ENCODE results near the gene ZNF500.
"Not testable (repeated sequence)": the region's sequence is repeated elsewhere in the genome, so short reads cannot be mapped to it uniquely, and the experiment has no call there.

Gene ZNF500

GRCh38 chr16:4796982-4797804 is 30.2 kb upstream of the ZNF500 start:
- no peak for DNase-seq (ENCODE audit: low read depth, low spot score)

DNA sequence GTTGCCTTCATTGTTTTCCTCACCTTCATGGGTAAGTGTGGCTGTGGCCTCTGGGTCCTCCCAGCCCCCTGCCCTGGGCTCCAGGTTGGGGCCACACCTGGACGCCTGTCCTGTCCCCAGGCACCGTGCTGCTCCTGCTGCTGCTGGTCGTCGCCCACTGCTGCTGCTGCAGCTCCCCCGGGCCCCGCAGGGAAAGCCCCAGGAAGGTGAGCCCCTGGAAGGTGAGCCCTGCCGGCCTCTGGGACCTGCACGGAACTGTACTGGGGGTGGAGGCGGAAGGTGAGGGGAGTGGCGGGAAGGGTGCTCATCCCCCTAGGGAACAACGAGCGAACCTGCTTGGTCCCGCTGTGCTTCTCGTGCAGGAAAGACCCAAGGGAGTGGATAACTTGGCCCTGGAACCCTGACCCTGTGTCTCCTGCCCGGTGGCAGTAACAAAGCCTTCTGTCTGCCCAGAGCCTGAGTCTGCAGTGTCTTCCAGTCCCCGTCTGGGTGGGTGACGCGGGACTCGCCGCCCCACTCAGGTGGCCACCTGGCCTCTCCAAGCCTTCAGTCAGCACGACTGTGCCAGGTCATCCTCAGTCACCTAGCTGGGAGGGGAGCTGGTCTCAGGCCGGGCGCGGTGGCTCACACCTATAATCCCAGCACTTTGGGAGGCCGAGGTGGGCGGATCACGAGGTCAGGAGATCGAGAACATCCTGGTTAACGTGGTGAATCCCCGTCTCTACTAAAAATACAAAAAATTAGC is 29.0 kb upstream of the ZNF500 start:
- DNase-seq (ENCODE audit: low read depth, low spot score) = no peak

DNA sequence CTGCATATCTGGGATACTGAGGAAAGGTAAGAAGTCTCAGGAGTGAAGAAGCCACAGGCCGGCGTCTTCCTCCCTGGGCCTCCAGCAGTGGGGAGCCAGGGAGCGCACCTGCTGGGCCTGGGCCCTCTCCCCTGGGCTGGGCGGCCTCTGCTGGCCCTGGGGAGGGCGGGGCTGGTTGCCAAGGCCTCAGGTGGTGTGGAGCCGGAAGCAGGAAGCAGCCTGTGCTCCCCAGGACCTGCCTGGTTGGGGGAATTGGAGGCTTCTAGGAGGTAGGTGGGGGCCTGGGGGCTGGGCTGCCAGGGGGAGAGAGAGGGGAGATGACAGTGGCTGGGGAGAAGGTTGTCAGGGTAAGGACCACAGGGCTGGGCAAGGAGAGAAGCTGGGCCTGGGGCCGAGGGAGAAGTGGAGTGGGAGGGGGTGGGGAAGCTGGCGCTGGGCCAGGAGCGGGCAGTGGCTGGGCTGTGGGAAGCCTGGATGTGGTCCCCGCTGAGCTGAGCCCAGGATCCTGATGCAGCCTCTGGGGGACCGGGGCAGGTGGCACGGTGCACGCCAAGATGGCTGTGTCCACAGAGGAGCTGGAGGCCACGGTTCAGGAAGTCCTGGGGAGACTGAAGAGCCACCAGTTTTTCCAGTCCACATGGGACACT is 28.3 kb upstream of the ZNF500 start, which contains the start of gene SMIM22:
Gene SMIM22 (plus strand): TSS at position 189 of the 647 bp plus-strand sequence. CDS start 366 bp downstream, at position 555.
- DNase-seq (ENCODE audit: low read depth, low spot score) = no peak

- no peak for DNase-seq (ENCODE audit: low read depth, low spot score)
Observed at GRCh38 chr16:4792951-4793513, 26.1 kb upstream of the ZNF500 start.

- DNase-seq (ENCODE audit: low read depth, low spot score) = no peak
Observed at GRCh38 chr16:4790871-4791270, 23.9 kb upstream of the ZNF500 start.

DNA sequence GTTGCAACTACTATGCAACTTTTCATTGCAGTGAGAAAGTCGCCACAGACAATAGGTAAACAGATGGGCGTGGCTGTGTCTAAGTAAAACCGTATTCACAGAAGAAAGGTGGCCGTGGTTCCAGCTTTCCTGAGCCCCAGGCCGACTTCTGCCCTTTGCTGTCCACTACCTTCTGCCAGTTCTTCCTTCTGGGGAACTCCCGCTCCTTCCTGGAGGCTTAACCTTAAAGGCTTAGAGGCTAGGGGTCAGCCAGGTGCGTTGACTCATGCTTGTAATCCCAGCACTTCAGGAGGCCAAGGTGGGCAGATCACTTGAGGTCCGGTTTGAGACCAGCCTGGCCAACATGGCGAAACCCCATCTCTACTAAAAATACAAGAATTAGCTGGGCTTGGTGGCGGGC is 23.3 kb upstream of the ZNF500 start:
- no peak for DNase-seq (ENCODE audit: low read depth, low spot score)

DNA sequence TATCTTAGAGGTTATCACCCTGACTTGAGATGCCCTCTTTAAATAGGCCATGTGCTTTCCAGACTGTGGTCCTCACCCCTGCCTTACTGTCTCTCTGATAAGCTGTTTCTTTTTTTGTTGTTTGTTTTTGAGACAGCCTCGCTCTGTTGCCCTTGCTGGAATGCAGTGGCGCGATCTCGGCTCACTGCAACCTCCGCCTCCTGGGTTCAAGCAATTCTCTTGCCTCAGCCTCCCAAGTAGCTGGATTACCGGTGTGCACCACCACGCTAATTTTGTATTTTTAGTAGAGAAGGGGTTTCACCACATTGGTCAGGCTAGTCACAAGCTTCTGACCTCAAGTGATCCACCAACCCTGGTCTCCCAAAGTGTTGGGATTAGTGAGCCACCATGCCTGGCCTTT is 21.9 kb upstream of the ZNF500 start:
- no peak for DNase-seq (ENCODE audit: low read depth, low spot score)

GRCh38 chr16:4788489-4788889 is 21.5 kb upstream of the ZNF500 start:
- DNase-seq (ENCODE audit: low read depth, low spot score) = no peak

- DNase-seq (ENCODE audit: low read depth, low spot score) = no peak
Observed at GRCh38 chr16:4787627-4788482, 20.9 kb upstream of the ZNF500 start, which contains the start of gene SEPTIN12. Gene SEPTIN12, minus strand, starts transcription at chr16:4788345. Its CDS starts 700 bp downstream, at chr16:4787645.

DNA sequence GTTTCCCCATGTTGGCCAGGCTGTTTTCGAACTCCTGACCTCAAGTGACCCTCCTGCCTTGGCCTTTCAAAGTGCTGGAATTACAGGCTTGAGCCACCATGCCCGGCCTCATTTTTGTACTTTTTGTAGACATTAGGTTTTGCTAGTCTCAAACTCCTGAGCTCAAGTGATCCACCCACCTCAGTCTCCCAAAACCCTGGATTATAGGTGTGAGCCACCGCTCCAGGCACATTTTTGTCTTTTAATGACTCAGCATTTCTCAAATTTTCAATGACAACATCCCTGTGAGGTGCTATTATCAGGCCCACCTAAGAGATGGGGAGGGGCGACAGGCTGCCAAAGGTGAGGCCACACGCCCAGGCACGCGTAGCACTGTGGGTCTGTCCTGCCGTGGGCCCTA is 20.1 kb upstream of the ZNF500 start:
- DNase-seq (ENCODE audit: low read depth, low spot score) = no peak

- DNase-seq (ENCODE audit: low read depth, low spot score) = no peak
Observed at GRCh38 chr16:4785758-4786433, 18.9 kb upstream of the ZNF500 start.

GRCh38 chr16:4784444-4784987 is 17.6 kb upstream of the ZNF500 start:
- not testable (repeated sequence) for DNase-seq (ENCODE audit: low read depth, low spot score)

DNA sequence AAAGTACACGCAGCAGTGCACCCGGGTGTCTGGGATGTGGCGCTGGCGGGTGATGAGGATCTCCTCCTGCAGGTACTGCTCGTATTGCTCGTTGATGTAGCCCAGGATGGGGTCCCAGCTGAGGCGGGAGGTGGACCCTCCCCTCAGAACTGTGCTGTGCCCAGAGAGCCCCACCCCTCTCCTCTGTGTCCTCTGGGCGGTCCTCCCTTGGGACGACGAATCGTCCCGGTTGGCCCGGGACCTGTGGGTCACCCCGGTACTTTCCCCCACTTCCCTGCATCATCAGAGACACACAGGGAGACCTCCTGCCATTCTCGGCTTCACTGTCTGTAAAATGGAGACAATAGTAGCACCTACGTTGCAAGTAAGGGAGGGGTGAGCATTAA is 17.0 kb upstream of the ZNF500 start:
- no peak for DNase-seq (ENCODE audit: low read depth, low spot score)

- no peak for DNase-seq (ENCODE audit: low read depth, low spot score)
Observed at GRCh38 chr16:4783251-4783950, 16.4 kb upstream of the ZNF500 start.

DNA sequence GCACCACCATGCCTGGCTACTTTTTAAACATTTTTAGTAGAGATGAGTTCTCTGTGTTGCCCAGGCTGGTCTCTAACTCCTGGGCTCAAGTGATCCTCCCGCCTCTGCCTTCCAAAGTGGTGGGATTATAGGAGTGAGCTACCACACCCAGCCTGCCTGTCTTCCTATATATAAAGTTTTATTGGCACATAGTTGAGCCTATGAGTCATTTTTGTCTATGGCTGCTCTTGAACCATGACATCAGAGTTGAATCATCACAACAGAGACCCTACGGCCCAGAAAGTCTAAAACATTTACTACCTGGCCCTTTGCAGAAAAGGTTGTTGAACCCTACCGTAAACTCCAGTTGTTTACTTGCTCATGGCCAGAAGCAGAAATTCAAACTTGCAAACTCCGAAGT is 13.3 kb upstream of the ZNF500 start:
- DNase-seq (ENCODE audit: low read depth, low spot score) = no peak

DNA sequence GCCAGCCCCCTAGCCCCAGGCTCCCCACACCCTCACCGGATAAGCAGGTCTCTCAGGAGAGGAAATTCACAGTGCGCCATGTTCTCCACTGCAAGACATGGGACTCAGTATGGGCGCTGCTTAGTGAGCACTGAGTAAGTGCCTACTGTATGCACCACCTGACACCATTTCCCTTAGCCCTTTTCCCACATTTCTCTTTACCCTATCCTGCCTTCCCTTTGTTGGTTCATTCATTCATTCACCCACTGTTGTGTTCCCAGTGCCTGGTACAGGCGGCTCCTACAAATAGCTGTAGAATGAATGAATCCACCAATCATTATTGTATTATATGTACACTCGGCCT is 11.1 kb upstream of the ZNF500 start:
- no peak for DNase-seq (ENCODE audit: low read depth, low spot score)

DNA sequence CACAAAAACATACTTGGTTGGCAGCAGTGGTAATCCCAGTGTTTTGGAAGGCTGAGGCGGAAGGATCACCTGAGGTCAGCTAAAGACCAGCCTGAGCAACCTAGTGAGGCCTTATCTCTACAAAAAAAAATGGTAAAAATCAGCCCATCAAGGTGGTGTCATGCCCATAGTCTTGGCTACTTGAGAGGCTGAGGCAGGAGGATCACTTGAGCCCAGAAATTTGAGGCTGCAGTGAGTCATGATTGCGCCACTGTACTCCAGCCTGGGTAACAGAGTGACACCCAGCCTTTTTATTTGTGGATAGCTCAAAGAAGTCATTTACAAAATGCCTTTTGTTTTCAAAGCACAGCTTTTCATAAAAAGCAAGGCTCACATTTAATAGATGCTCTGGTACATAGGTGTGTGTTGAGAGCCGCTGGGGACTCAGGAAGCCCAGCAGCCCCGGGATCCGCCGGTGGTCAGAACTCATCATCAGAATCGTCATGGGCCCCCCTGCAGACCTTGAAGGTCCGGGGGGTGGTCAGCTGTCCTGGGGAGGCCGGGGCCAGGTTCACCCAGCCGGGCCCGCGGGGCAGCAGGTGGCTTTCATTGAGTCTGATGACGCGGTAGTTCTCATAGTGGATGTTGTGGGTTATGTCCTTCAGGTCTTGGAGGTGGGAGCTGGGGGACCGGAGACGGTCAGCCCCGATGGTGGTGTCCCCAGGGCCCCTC is 10.5 kb upstream of the ZNF500 start:
- DNase-seq (ENCODE audit: low read depth, low spot score) = no peak

DNA sequence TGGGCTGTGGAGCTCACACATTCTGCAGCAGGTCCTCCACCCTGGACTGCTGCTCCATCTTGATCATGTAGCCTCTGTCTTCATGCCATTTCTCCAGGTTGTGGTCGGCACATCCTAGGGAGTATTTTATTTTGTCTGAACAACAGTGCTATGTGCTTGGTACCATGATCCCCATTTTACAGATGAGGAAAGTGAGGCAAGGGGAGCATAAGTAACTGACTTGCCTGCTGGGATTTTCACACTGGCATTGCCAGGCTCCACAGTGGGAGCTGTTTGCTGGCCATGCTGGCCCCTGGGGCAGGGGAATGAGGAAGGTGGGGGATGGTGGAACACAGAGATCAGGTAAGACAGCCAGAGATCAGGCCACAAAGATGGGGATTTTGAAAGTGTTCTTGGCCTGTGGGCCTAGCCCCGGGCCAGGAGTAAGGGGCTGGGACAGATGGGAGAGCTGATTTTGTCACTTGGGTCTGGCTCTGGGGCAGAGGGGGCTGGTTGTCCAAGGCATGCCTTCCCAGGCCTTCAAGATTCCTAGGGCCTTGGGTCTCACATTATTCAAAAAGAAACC is 9.3 kb upstream of the ZNF500 start:
- DNase-seq (ENCODE audit: low read depth, low spot score) = no peak

DNA sequence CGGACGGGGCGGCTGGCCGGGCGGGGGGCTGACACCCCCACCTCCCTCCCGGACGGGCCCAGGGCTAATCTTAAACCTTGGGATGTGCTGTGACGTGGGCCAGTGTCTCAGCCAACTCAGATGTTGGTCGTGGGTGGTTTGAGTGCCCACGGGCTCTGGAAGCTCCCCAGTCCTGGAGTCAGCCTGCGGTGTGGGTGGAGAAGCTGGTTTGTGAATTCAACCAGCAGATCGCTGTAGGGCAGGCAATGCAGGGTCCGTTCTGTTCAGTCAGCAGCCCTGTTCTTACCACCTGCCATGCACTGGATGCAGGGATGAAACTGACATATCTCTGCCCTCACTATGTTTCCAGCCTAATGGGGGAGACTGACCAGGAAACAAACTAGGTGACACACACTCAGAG is 8.0 kb upstream of the ZNF500 start:
- no peak for DNase-seq (ENCODE audit: low read depth, low spot score)
